ENCODE measurements around the gene NCAPH2. TPM values are rescaled to one million over a fixed set of nuclear protein-coding genes. Genes with fewer than 3 reads are reported as not detected.
A peak's percentile ranks its signal among the peaks of the same experiment; 100 is the strongest.

NCAPH2 gene
- total and polyA plus RNA-seq, 9 of the 15 experiments (the other 6 are each of a cell fraction or from before 2014, with no cell fraction given) = 3.6 to 88.6 (median 32.4) TPM

DNA sequence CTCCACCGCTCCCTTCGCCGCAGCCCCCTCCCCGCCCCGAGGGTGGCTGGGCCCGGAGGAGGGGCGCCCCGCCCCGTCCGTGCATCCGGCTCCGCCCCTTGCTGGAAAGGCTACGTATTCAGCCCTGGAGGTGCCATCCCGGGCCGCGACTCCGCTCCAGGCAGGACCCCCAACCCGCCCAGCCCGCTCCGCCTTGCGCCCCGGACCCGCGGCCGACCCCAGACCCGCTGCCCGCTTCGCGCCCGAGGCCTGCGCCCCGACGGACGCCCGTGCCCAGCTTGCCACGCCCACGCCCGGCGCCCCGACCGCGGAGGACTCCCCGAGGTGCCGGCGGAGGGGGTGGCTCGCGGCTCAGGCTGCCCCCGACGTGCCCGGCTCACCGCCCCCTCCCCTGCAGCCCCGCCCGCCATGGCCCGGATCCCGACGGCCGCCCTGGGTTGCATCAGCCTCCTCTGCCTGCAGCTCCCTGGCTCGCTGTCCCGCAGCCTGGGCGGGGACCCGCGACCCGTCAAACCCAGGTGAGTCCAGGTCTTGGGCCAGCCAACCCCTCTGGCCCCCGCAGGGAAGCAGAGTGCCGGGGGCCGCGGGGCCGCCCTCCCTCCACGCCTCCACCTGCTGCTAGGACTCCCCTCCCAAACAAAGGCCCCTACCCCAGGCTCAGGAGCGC lies 26.5 kb upstream of the NCAPH2 start, which contains the start of gene ADM2:
Gene ADM2 (plus strand): TSS at position 104 of the 667 bp plus-strand sequence. CDS start 305 bp downstream, at position 409.
- CTCF ChIA-PET (ENCODE audit: low intra/inter-chr PET ratio) = no interaction called here
- H4K20me1 ChIP-seq (replicated peaks; ENCODE audit: control insufficient read depth, insufficient read depth, low read length) = no peaks in the 10 kb centered on the region
- H3K27me3 ChIP-seq (ENCODE audit: control insufficient read depth in 2 of 2, insufficient read depth in 2 of 2, low read length in 2 of 2) = no peaks in the 10 kb centered on the region
- peak within 1 kb of the TSS; percentile 55 for H3K4me3 ChIP-seq
- H2AFZ ChIP-seq (ENCODE audit: low read depth, low read length) = peak within 1 kb of the TSS; percentile 55; the same call in 1 of the 2 replicates
- H3K9me1 ChIP-seq (ENCODE audit: control insufficient read depth, insufficient read depth, low read length) = no peaks in the 10 kb centered on the region
- H3K4me1 ChIP-seq (replicated peaks in 1 of 2; ENCODE audit: control insufficient read depth in 2 of 2, insufficient read depth in 2 of 2, low read length in 2 of 2) = peaks cover 4 to 60% of the 10 kb centered on the region in 2 experiments; a peak in 3 of 5 replicates
- ATAC-seq = peak; percentile 81
- no peaks in the 10 kb centered on the region for H3K36me3 ChIP-seq (ENCODE audit: control insufficient read depth, insufficient read depth, low read length)
- H3K4me2 ChIP-seq (ENCODE audit: insufficient read depth, low read length) = peak within 1 kb of the TSS; percentile 74
- in situ Hi-C loops (cut with MboI) = no loop called here
- intact Hi-C loops (cut with micrococcal nuclease) = no loop called here
- no TSS peak for BruUV-seq (replicated peaks)
- H3K9me3 ChIP-seq (replicated peaks; ENCODE audit: control insufficient read depth, insufficient read depth, low read depth, low read length) = no peaks in the 10 kb centered on the region
- peak; percentile 46 to 77 (median 72) for DNase-seq (ENCODE audit: extremely low read depth in 1 of 4, low spot score in 3 of 4)
- FAIRE-seq = no peak
- H3K27ac ChIP-seq (ENCODE audit: extremely low read depth, low read depth, low read length) = no peak within 1 kb of the TSS
- POLR2A ChIA-PET = interaction anchor here (0.7 kb wide), 1 partner anchor 83 kb away, joined by 3 read pairs; no protein-coding TSS in a partner anchor
- H3K79me2 ChIP-seq (ENCODE audit: control insufficient read depth, insufficient read depth, low read length) = no peaks in the 10 kb centered on the region
- WGBS (ENCODE audit: insufficient coverage, low coverage, missing lambda C conversion rate) = 10% methylated on average over 4 of the region's 70 CpGs
- H3K9ac ChIP-seq (ENCODE audit: insufficient read depth in 1 of 2, low read depth in 2 of 2, low read length in 2 of 2) = peak within 1 kb of the TSS; percentile 70 to 80; a peak in 3 of 4 replicates
- TF ChIP-seq, protein P1, sequence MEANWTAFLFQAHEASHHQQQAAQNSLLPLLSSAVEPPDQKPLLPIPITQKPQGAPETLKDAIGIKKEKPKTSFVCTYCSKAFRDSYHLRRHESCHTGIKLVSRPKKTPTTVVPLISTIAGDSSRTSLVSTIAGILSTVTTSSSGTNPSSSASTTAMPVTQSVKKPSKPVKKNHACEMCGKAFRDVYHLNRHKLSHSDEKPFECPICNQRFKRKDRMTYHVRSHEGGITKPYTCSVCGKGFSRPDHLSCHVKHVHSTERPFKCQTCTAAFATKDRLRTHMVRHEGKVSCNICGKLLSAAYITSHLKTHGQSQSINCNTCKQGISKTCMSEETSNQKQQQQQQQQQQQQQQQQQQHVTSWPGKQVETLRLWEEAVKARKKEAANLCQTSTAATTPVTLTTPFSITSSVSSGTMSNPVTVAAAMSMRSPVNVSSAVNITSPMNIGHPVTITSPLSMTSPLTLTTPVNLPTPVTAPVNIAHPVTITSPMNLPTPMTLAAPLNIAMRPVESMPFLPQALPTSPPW (CRISPR knock-in tag; IDR thresholded peaks at IDR 0.05) = peak; percentile 69
- no peak for TF ChIP-seq STAT5B (CRISPR knock-in tag; IDR thresholded peaks at IDR 0.05)
- no peak for TF ChIP-seq ZNF274 (IDR thresholded peaks at IDR 0.05; ENCODE audit: borderline replicate concordance, low read depth, low read length)
- TF ChIP-seq, protein P2, sequence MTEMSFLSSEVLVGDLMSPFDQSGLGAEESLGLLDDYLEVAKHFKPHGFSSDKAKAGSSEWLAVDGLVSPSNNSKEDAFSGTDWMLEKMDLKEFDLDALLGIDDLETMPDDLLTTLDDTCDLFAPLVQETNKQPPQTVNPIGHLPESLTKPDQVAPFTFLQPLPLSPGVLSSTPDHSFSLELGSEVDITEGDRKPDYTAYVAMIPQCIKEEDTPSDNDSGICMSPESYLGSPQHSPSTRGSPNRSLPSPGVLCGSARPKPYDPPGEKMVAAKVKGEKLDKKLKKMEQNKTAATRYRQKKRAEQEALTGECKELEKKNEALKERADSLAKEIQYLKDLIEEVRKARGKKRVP (CRISPR knock-in tag; IDR thresholded peaks at IDR 0.05) = peak; percentile 86
- no peak for TF ChIP-seq CBX8 (IDR thresholded peaks at IDR 0.05; ENCODE audit: borderline replicate concordance, extremely low read depth, low read depth, low read length, poor library complexity, severe bottlenecking)
- TF ChIP-seq, protein P3, sequence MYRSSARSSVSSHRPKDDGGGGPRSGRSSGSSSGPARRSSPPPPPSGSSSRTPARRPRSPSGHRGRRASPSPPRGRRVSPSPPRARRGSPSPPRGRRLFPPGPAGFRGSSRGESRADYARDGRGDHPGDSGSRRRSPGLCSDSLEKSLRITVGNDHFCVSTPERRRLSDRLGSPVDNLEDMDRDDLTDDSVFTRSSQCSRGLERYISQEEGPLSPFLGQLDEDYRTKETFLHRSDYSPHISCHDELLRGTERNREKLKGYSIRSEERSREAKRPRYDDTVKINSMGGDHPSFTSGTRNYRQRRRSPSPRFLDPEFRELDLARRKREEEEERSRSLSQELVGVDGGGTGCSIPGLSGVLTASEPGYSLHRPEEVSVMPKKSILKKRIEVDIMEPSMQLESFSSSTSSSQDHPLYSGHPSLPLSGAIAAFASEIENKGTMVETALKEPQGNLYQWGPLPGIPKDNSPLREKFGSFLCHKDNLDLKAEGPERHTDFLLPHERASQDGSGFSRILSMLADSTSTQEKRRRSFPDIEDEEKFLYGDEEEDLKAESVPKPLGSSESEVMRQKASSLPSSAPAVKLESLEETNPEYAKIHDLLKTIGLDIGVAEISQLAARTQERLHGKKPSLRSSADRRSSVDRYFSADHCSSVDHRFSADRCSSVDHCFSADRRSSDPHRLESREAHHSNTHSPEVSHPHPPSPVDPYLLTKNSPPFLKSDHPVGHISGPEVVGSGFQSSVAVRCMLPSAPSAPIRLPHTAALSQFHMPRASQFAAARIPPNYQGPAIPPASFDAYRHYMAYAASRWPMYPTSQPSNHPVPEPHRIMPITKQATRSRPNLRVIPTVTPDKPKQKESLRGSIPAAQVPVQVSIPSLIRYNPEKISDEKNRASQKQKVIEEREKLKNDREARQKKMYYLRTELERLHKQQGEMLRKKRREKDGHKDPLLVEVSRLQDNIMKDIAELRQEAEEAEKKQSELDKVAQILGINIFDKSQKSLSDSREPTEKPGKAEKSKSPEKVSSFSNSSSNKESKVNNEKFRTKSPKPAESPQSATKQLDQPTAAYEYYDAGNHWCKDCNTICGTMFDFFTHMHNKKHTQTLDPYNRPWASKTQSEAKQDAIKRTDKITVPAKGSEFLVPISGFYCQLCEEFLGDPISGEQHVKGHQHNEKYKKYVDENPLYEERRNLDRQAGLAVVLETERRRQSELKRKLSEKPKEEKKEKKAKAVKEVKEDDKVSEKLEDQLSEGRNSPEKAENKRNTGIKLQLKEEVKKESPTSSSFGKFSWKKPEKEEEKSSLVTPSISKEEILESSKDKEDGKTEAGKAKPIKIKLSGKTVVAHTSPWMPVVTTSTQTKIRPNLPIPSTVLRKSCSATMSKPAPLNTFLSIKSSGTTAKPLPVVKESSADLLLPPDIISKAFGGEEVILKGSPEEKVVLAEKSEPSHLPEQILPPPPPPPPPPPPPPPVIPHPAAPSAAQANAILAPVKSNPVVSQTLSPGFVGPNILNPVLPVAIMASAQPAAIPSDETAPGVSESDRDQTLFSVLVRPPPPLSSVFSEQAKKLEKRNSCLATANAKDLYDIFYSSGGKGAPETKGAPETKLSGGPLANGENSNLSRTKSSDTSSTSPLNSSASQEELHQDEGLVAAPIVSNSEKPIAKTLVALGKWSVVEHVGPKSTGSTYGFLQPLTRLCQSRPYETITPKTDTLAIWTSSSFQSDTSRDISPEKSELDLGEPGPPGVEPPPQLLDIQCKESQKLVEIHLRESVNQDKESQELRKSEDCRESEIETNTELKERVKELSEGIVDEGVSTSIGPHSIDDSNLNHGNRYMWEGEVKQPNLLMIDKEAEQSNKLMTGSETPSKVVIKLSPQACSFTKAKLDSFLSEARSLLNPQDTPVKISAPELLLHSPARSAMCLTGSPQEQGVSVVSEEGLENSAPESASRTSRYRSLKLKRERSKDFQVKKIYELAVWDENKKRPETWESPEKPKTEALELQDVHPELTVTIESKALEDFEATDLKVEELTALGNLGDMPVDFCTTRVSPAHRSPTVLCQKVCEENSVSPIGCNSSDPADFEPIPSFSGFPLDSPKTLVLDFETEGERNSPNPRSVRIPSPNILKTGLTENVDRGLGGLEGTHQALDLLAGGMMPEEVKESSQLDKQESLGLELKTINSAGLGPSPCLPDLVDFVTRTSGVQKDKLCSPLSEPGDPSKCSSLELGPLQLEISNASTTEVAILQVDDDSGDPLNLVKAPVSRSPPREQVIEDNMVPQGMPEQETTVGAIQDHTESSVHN (IDR thresholded peaks at IDR 0.05; ENCODE audit: borderline replicate concordance in 1 of 2, low read depth in 1 of 2) = no peak
- TF ChIP-seq ILF3 (IDR thresholded peaks at IDR 0.05; ENCODE audit: borderline replicate concordance) = no peak
- 0 out of 2 replicates have a peak, but pooled peaks have one; percentile 4 for TF ChIP-seq TFAP4 (CRISPR knock-in tag; IDR thresholded peaks at IDR 0.05; ENCODE audit: borderline replicate concordance)
